SK-N-MC (cell line): ENCODE data around the gene AUTS2.

Experiments
- EZH2 ChIP-seq: fragments of 200-600 bp; sonication (generic); IDR thresholded peaks from one replicate; pipeline ENCODE4 v1.6.1; 2017; ENCODE audit warnings: antibody characterized with exemption
- FOXP2 ChIP-seq: optimal IDR thresholded peaks from 2 replicates; pipeline ENCODE3; 2011; ENCODE audit warnings: mild to moderate bottlenecking, moderate library complexity; ENCODE audit not compliant: insufficient read depth; ENCODE audit errors: extremely low read length, control extremely low read depth
- POLR2AphosphoS5 ChIP-seq: IDR thresholded peaks from 2 replicates; pipeline ENCODE4 v1.6.1; 2012; ENCODE audit warnings: mild to moderate bottlenecking, low read depth, low read length, borderline replicate concordance

DNA sequence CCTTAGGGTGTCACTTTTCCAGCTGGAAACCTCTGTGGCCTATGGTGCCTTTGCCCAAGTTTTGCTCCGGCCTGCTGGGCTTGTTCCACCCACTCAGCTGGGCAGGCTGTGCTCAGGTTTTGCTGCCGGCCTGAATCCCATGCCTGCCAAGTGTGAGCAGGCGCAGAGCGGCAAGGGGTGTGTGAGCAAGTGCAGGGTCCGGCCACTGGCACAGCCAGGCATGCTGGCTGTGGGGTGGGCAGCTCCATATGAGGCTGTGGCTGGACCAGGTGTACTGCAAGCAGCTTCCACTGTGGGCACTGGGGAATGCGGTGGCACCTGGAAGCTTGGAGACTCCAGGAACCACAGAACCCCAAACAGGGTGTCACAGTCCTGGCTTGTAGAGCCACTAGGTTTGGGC, 92.1 kb downstream of the AUTS2 start:
- TF ChIP-seq EZH2 (no peak), POLR2AphosphoS5 (no peak), FOXP2 (no peak)
